SU-DHL-6 (cell line): Measurements from ENCODE around the gene RNF157.

Experiments
- CTCF ChIP-seq: fragments of 200-600 bp; sonication (generic); IDR thresholded peaks from one replicate; pipeline ENCODE4 v1.5.1; 2017; ENCODE audit warnings: antibody characterized with exemption, mild to moderate bottlenecking, low read length, moderate library complexity; ENCODE audit not compliant: insufficient read depth, poor library complexity, severe bottlenecking
- EZH2phosphoT487 ChIP-seq: fragments of 200-600 bp; sonication (generic), shearing (Covaris generic); conservative IDR thresholded peaks from 2 replicates; pipeline ENCODE4 v1.6.1; 2018; ENCODE audit warnings: mild to moderate bottlenecking, antibody characterized with exemption, low read length, moderate library complexity, mixed read lengths

DNA sequence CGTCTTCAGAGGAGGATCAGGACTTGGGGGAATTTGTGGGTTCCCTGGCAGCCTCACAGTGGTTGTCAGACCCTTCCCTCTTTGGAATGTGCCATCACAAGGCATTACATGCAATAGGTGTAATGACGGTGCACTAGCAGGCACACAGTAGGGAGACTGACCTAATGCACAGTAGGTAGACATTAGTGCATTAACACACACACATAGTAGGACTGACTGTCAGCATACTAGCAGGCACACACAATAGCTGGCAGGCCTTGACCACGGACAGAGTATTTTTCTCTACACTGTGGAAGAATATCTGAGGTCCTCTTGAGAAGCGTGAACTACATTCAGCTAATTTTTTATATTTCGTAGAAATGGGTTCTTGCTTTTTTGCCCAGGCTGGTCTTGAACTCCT, 14.0 kb upstream of the RNF157 start:
- TF ChIP-seq CTCF (no peak), EZH2phosphoT487 (no peak)
